Measurements from ENCODE around the gene OPHN1. TPM values are rescaled to one million over a fixed set of nuclear protein-coding genes. Genes with fewer than 3 reads are reported as not detected.

Gene OPHN1
- total RNA-seq, 1 donor from 2014 or later: 3.7 TPM

DNA sequence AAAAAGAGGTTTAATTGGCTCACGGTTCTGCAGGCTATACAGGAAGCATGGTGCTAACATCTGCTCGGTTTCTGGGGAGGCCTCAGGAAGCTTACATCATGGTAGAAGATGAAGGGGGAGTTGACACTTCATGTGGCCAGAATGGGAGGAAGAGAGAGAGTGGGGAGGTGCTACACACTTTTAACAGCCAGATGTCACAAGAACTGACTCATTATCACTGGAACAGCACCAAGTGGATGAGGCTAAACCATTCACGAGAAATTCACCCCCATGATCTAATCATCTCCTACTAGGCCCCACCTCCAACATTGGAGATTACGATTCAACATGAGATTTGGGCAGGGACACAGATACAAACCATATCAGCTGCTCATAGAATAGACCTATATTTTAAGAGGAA lies 255.8 kb downstream of the OPHN1 start:
- H3K4me3 ChIP-seq (ENCODE audit: low read depth, low read length): no peak overlapping the region
- DNase-seq (ENCODE audit: low read depth): no peak
- TF ChIP-seq, protein P1, sequence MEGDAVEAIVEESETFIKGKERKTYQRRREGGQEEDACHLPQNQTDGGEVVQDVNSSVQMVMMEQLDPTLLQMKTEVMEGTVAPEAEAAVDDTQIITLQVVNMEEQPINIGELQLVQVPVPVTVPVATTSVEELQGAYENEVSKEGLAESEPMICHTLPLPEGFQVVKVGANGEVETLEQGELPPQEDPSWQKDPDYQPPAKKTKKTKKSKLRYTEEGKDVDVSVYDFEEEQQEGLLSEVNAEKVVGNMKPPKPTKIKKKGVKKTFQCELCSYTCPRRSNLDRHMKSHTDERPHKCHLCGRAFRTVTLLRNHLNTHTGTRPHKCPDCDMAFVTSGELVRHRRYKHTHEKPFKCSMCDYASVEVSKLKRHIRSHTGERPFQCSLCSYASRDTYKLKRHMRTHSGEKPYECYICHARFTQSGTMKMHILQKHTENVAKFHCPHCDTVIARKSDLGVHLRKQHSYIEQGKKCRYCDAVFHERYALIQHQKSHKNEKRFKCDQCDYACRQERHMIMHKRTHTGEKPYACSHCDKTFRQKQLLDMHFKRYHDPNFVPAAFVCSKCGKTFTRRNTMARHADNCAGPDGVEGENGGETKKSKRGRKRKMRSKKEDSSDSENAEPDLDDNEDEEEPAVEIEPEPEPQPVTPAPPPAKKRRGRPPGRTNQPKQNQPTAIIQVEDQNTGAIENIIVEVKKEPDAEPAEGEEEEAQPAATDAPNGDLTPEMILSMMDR (conservative IDR thresholded peaks at IDR 0.05; ENCODE audit: low read depth, low read length): no peak

DNA sequence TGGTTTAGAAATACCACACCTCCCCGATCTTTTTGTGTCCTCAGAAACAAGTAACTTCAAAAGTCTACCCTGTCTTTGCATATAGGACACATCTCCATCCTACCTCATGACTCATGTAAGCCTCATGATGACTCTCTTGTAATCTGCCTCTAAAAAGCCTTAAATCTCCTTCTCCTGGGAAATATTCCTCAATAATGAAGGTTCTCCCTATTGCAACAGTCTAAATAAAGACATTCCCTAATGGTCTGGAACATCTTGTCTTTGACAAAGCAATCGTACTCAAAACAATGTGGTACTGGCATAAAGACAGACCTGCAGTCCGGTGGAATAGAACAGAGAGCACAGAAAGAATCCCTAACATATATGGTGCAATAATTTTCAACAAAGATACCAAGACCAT lies 257.7 kb downstream of the OPHN1 start:
- DNase-seq (ENCODE audit: low read depth): no peak
- H3K4me3 ChIP-seq (ENCODE audit: low read depth, low read length): no peak overlapping the region
- TF ChIP-seq, protein P1 (conservative IDR thresholded peaks at IDR 0.05; ENCODE audit: low read depth, low read length): no peak

DNA sequence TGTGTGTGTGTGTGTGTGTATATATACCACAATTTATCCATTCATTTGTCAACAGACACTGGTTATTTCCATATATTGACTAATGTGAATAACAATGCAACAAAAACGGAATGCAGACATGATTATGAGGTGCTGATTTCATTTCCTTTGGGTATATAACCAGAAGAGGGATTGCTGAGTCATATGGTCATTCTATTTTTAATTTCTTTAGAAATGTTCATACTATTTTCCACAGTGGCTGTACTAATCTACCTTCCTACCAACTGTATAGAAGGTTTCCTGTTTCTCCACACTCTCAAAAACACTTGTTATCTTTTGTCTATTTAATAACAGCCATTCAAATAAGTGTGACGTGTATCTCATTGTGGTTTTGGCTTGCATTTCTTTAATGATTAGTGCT lies 269.9 kb downstream of the OPHN1 start:
- no peak overlapping the region for H3K4me3 ChIP-seq (ENCODE audit: low read depth, low read length)
- TF ChIP-seq, protein P1 (conservative IDR thresholded peaks at IDR 0.05; ENCODE audit: low read depth, low read length): no peak
- DNase-seq (ENCODE audit: low read depth): no peak

DNA sequence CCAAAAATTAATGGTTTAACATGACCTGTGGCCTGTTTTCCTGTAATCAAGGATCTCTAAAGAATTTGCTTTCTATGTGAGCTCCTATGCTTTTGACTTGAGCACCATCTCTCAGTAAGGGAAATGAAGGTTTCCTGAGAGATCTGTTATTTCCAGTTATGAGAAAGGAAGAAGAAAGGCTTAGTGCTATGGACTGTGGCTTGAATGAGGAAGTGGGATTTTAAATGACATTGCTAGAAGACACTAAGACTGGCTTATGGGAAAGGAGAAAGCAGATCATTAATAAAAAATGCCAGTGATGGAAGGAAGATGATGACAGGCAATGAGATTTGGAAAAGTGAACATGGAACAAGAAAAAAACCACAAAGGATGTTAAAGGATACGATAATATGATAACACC lies 285.4 kb downstream of the OPHN1 start:
- TF ChIP-seq, protein P1 (conservative IDR thresholded peaks at IDR 0.05; ENCODE audit: low read depth, low read length): no peak
- no peak overlapping the region for H3K4me3 ChIP-seq (ENCODE audit: low read depth, low read length)
- DNase-seq (ENCODE audit: low read depth): no peak

DNA sequence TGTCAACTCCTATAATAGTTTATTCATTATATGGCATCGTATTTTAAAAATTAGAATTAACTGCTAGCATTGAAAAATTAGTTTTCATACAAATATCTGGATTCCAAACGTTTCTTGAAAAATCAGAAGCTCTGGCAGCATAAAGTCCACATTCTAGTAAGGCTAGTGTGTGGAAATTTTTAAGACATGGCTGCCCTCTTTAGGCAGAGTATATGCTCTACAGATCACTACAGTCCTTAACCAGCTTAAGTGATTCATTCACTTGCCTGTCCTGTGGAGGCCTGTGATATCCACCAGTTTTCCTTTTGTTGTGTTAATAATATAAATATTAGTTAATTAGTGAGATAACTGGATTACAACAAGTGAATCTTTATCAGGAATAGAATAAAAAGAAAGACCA lies 287.2 kb downstream of the OPHN1 start:
- TF ChIP-seq, protein P1 (conservative IDR thresholded peaks at IDR 0.05; ENCODE audit: low read depth, low read length): peak; percentile 55
- DNase-seq (ENCODE audit: low read depth): peak; percentile 13
- H3K4me3 ChIP-seq (ENCODE audit: low read depth, low read length): no peak overlapping the region

DNA sequence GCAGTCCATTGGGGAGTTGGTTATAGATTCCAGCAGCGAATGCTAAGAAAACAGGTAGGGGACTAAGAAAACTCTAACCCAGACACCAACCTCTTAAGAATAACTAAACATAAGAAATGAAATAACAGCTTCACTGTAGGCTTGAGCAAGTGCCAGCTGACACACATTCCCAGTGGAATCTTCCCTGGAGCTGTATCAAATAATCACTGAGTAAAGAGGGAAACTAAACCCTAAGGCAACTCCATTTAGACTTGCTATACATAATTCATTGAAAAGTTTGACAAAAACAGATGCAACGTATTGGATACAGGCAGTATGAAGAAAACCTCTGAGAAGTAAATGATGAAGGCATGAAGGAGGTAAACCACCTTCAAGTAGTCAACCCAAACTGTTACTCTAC lies 293.5 kb downstream of the OPHN1 start:
- TF ChIP-seq, protein P1 (conservative IDR thresholded peaks at IDR 0.05; ENCODE audit: low read depth, low read length): no peak
- no peak overlapping the region for H3K4me3 ChIP-seq (ENCODE audit: low read depth, low read length)

DNA sequence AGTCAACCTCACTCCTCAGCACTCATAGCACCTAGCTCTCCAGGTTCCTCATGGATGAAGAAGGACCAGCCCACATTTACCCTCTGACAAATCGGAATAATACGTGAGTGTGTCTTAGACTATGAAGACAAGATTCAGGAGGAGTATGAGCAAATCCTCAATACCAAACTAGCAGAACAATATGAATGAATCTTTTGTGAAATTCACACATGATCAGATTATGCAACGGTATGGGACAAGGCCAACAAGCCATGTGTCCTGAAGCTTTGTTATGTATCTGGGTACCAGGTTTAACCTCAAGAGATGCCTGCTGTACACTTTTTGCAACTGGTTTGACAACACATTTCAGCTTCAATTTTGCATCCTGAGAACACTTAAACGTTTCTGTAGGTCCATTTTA lies 300.1 kb downstream of the OPHN1 start:
- DNase-seq (ENCODE audit: low read depth): no peak
- TF ChIP-seq, protein P1 (conservative IDR thresholded peaks at IDR 0.05; ENCODE audit: low read depth, low read length): no peak
- H3K4me3 ChIP-seq (ENCODE audit: low read depth, low read length): no peak overlapping the region

More for the DNA sequence above, 293.5 kb downstream of the OPHN1 start:
- no peak for DNase-seq (ENCODE audit: low read depth)

Data from epithelial cell of proximal tubule (primary cell).